NCI-H226 (cell line): ENCODE measurements around the gene FOXP4.

Source experiments
- DNase-seq: peaks from one replicate; pipeline ENCODE4 v3.0.0-alpha.2; 2015

FOXP4 gene

GRCh38 chr6:41586252-41587007 lies 40.2 kb downstream of the FOXP4 start:
- no peak for DNase-seq

DNA sequence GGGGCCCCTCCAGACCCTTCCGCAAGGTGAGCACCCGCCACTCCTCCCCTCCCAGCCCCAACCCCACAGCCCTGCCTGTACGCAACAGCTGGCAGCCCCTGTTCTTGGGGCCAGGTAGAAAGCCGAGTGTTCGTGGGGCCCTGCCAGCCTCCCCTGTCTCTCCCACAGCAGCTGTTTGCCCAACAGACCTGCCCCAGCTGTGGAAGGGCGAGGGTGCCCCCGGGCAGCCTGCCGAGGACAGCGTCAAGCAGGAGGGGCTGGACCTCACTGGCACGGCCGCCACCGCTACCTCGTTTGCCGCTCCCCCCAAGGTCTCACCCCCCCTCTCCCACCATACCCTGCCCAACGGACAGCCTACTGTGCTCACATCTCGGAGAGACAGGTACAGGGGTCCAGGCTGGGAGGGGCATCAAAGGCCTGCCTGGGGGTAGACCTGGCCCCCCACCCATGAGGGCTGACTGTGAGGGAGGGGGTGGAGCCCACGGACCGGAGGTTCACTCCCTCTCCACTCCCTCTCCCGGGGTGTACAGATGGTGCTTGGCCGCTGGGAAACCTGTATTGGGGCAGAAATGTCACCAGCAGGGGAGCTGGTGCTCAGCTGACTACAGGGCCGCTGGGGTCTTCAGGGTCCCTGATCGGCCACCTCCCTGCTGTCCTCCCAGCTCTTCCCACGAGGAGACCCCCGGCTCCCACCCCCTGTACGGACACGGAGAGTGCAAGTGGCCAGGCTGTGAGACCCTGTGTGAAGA lies 41.1 kb downstream of the FOXP4 start:
- DNase-seq = no peak

GRCh38 chr6:41588111-41588510 lies 41.9 kb downstream of the FOXP4 start:
- no peak for DNase-seq

- no peak for DNase-seq
Measured at GRCh38 chr6:41589223-41589622, 43.0 kb downstream of the FOXP4 start.

DNA sequence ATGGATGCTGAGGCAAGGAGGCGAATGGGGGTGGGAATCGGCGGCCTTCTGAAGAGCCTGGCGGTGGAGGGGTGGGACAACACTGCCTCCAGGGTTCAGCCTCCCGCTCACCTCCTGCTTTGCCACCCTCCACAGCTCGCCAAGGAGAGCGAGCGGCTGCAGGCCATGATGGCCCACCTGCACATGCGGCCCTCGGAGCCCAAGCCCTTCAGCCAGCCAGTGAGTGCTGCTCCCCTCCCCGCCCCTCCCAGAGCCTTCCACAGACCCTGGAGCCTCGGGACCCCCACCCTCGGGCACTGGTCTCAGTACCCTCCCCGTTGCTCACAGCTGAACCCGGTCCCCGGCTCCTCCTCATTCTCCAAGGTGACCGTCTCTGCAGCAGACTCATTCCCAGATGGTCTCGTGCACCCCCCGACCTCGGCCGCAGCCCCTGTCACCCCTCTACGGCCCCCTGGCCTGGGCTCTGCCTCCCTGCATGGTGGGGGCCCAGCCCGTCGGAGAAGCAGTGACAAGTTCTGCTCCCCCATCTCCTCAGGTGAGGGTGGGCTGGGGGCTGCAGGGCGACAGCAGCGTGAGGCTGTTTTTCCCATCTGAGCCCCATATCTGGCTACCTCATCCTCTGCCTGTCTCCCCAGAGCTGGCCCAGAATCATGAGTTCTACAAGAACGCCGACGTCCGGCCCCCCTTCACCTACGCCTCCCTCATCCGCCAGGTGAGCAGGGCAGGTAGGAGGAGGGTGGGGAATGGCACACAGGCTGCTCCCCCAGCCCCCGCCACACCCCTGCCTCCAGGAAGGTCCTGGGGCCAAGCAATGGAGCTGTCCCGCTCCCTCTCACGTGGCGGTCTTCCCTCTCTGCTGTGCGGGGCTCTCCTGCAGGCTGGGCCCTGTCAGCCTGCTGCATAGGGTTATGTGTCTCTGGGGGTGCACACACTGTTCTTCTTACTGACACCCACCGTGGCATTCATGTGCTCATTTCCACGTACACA lies 43.7 kb downstream of the FOXP4 start:
- DNase-seq = no peak

GRCh38 chr6:41591122-41591521 lies 44.9 kb downstream of the FOXP4 start:
- no peak for DNase-seq

GRCh38 chr6:41591859-41592502 lies 45.8 kb downstream of the FOXP4 start:
- peak; percentile 24 for DNase-seq

DNA sequence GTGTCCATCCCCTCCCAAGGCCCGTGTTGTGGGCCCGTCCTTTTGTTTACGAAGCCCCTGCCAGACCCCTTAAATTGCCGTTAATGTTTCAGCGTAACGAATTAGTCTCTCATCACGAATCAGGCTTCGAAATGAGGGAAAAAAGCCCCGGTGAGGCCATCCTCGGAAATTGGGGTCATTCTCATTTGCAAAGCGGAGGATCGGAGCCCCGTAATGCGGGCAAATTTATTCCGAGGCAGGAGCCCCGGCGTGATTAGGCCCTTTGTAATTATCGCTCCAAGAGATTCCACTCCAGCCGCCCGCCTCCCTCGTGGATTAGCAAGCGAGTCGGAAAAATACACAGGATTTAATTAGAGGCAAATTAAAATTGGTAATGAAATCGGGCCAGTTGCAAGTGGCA lies 47.2 kb downstream of the FOXP4 start:
- no peak for DNase-seq

- no peak for DNase-seq
Measured at GRCh38 chr6:41593839-41594238, 47.7 kb downstream of the FOXP4 start.

DNA sequence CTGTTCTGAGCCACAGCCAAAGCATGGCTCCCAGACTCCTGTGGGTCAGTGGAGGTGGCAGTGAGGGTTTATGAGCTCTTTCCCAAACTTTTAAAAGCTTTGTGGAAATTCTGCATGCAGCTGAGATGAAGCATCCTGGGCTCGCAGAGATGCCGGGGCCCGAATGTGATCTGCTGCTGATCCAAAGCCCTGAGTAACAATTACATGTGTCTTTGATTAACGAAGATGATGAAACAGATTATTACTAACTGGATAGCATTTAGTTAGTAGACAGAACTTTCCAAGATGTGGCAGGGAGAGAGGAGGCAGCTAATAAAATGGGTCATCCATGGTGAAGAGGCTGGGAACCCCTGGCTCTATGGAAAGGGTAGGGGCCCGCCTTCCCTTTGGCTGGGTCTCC lies 48.1 kb downstream of the FOXP4 start:
- DNase-seq = no peak

- no peak for DNase-seq
Measured at GRCh38 chr6:41594766-41595165, 48.6 kb downstream of the FOXP4 start.

- no peak for DNase-seq
Measured at GRCh38 chr6:41595166-41595565, 49.0 kb downstream of the FOXP4 start.

DNA sequence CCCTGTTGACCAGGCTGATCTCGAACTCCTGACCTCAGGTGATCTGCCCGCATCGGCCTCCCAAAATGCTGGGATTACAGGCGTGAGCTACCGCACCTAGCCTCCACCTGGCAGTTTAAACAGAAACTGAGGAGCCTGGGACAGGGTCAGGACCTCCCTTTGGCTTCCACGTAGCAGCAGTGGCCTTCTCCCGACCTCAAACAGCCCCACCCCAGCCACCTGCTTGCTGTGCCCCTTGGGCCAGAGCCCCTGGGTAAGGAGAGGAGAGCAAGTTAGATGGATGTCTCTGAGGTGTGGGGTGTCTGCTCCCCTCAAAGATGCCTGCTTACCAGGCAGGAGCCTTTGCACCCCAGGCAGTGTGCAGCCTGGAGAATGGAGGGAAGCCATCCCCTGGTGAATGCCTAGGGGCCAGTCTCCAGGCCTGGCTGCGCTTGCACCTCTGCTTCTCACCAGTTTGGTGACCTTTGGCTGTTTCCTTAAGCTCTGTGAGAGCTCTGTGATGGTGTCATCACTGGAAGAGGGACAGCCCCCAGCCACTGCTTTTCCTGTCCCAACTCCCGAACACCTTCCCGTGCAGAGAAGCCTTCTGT lies 50.0 kb downstream of the FOXP4 start:
- DNase-seq = no peak

- no peak for DNase-seq
Measured at GRCh38 chr6:41596807-41597206, 50.6 kb downstream of the FOXP4 start.

GRCh38 chr6:41597246-41598000 lies 51.2 kb downstream of the FOXP4 start:
- DNase-seq = no peak

DNA sequence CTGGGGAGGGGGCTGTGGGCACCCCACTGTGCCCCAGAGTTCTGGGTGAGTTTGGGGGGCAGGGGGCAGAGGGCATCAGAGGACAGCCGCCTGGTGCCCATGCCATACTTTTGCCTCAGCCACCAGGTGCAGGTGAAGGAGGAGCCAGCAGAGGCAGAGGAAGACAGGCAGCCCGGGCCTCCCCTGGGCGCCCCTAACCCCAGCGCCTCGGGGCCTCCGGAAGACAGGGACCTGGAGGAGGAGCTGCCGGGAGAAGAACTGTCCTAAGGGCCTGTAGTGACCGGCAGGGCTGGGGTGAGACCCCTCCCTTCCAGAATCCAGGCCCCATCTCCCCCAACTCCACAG lies 52.5 kb downstream of the FOXP4 start:
- no peak for DNase-seq

DNA sequence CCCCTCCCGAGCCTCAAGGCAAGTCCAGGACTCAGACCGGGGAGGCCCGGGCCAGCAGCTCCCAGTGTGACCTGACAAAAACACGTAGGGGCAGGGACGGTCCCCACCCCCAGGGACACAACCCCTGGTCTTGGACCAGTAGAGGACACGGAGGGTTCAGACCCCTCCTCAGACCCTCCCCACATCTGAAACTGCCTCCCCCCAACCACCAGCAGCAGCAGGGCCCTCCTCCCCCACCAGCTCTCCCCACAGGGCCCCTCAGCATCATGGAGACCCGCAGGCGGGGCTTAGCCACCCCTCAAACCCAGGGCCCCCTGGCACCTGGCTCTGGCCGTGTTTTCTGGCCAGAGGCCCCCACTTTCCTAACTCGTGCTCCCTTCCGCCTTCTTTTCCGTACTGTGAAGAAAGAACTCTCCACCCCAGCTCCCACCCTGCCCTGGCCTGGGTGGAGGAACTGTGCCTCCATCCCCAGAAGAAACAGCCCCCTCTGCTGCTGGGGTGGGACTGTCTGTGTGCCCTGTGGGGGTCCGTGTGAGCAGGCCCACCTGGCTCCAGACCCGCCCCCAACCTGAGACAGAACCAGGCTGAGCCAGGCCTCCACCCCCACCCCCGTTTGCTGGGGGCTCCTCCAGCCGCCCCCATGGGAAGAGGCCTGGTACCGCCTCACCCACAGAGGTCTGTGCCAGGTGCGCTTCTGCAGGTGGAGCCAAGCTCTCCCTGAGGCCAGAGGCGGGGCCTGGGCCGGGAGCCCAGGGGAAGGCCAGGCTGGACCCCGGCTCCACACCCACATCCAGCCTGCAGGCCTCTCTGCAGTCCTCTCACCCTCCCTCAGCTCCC lies 53.1 kb downstream of the FOXP4 start:
- DNase-seq = no peak

- DNase-seq = no peak
Measured at GRCh38 chr6:41599852-41600445, 53.8 kb downstream of the FOXP4 start.

- DNase-seq = no peak
Measured at GRCh38 chr6:41600499-41601247, 54.5 kb downstream of the FOXP4 start.

DNA sequence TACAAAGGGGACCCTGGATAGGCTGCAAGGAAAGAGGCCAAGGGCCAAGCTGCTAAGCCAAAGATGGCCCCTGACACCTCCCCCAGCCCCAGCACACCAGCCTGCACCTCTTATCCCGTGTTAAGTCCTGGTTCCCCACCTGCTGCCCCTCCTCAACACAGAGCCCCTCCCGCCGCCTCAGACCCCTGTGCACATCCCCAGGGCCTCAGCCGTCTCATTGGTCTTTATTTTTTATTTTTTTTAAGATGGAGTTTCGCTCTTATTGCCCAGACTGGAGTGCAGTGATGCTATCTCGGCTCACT lies 55.0 kb downstream of the FOXP4 start:
- no peak for DNase-seq
